NCI-H1105 treated with DMSO at 0.1 percent for 48 hours (cell line): ENCODE data around the gene MRPS23.
"Not testable (repeated sequence)": the region's sequence is repeated elsewhere in the genome, so short reads cannot be mapped to it uniquely, and the experiment has no call there.

ENCODE experiments used
- DNase-seq: peaks from one replicate; lab custom pipeline; 2025; lab: John Stamatoyannopoulos, UW

Gene MRPS23

GRCh38 chr17:57862694-57863667 is 13.1 kb upstream of the MRPS23 start:
- no peak for DNase-seq

GRCh38 chr17:57861790-57862693 is 12.2 kb upstream of the MRPS23 start:
- no peak for DNase-seq

DNA sequence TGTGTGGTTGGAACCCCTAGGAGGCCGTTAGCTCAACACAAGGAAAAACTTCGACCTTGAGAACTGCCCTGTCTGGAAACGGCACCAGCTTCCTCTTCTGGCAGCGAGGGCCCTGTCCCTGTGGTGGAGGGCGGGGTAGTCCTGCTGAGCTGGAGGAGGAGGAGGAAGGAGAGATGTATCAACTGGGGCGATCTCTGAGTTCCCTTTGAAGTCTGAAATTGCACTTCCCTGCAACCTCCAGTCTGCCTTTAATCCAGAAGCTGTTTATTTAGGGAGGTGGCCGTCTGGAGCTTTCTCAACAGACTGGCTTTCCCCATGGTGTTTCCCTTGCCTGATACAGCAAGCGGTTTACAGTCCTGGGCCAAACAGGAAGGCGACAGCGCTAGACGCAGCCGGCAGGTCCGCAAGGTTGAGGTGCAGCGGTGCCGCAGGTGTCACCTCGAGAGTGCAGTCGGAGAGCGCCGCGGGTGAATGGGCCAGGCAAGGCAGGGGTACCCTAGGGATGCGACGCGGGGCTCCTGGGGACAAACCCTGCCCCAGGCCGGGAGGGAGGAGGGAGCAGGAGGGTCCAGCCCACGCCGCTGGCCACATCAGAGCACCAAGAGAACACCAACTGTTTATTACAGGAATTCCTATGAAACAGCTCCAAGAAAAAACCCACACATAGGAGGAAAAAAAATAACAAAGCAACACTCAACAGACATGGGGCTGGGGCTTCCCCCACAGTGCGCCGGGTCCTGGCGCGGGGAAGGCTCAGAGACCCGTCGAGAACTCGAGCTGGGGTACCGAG is 11.4 kb upstream of the MRPS23 start:
- DNase-seq: peak; percentile 13

DNA sequence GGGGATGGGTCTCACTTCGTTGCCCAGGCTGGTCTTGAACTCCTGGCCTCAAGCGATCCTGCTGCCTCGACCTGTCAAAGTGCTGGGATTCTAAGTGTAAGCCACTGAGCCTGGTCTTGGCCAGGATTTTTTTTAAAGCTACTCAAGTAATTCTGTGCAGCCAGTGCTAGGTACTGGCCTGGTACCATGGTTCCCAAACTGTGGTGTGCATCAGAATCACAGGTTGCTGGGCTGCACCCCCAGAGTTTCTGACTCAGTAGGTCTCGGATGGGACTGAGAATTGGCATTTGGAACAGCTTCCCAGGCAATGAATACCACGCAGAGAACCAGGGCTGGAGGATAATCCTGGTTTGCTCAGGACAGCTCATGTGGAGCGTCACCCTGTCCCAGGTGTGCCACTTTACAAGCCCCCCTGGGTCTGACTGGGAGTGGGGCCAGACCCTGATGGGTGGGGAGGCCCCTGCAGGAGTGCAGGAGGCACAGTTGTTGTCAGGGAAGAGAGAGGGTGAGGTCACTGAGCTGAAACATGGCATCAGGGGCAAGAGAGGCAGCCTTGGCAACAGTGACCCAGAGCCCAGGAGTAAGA is 10.7 kb upstream of the MRPS23 start:
- no peak for DNase-seq

- no peak for DNase-seq
These were observed 10.0 kb upstream of the MRPS23 start for GRCh38 chr17:57859601-57860413.

GRCh38 chr17:57858838-57859237 is 9.0 kb upstream of the MRPS23 start:
- no peak for DNase-seq

- DNase-seq: no peak
These were observed 7.2 kb upstream of the MRPS23 start for GRCh38 chr17:57856792-57857620.

DNA sequence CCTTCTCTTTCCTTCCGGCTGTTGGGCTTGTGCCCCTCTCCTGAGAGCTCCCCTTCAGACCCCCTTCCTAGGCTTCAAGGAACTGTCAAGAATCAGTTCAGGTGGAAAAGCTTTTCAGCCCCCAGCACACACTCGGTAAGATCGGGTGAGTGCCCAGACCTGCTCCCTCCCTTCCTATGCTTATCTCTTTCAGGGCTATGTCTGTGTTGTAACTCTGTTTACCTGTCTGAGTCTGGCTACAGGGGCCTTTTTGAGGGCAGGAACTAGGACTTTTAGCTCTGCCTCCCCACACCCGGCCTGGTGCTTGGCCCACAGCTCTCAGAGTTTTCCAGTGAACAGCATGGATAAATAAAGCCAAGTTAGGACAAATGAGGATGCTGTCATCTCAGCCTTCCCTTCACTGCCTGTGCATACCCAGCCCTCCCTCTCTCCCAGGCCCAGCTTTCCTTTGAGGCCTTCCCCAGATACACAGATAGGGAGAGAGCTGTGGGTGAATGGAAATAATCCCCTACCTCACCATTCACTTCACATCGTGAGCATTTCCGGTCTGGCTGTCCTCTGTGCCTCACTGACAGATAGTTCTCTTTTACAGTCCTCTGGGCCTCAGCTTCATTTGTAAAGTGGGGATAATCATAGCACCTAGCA is 5.7 kb upstream of the MRPS23 start:
- no peak for DNase-seq

- DNase-seq: no peak
These were observed 3.9 kb upstream of the MRPS23 start for GRCh38 chr17:57853695-57854094.

- DNase-seq: no peak
These were observed 3.1 kb upstream of the MRPS23 start for GRCh38 chr17:57852955-57853328.

- DNase-seq: no peak
These were observed 2.5 kb upstream of the MRPS23 start for GRCh38 chr17:57852092-57852954.

- no peak for DNase-seq
These were observed 526 bp downstream of the MRPS23 start for GRCh38 chr17:57849163-57849873.

- DNase-seq: not testable (repeated sequence)
These were observed 3.5 kb downstream of the MRPS23 start for GRCh38 chr17:57846056-57846945.

DNA sequence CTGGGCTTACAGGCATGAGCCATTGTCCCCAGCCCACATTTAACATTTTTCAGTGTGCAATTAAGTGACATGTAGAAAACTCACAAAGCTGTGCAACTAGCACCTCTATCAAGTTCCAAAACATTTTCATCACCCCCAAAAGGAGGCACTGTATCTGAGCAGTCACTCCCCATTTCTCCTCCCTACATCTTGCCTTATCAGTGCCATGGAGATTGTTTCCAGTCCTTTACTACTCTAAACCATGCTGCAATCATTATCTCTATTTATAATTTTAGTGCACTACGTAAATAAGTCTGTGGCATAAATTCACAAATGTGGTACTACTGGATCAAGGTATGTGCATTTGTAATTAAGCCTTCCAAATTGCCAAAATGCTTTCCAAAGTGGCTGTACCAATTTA is 7.6 kb downstream of the MRPS23 start:
- no peak for DNase-seq

GRCh38 chr17:57839571-57839923 is 10.3 kb downstream of the MRPS23 start:
- no peak for DNase-seq

DNA sequence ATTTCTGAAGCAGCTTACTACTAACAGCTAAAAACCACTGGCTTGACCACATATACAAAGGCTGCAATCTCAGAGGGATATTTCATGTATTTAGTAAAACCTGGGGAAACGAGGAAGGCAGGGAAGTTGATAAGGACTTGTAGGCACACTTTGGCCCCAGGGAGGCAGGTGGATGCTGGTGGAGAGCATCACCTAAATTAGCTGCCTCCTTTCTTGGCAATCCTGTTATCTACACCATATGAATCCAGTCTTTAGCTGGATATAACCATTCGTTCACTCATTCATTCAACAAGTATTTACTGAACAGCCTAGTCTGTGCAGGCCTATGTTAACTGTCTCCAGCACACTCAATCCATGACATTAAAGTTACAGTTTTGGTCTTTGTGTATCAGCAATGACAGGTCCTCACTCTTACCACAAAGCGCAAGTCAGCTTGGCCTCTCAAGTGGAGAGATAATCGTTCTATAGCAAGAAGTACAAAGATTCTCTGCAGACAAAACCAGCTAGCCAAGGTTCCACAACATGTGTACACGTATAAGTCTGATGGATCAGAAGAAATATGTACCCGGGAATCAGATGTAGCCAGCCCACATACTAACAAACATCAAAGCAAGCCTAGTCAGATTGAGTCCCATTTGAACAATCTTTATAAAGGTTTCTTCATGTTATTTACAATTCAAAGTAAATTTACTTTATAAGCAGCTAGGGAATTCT is 10.8 kb downstream of the MRPS23 start:
- no peak for DNase-seq
